ENCODE results near the gene VPS29.

Gene VPS29

GRCh38 chr12:110501752-110502738, at the start of gene VPS29, which contains the start of gene RAD9B:
VPS29 (minus strand) TSS chr12:110502111; CDS start chr12:110502051, 60 bp downstream.
RAD9B (plus strand) TSS chr12:110502331; CDS start chr12:110502338, 7 bp downstream.
- DNase-seq (ENCODE audit: low read depth), result peak; percentile 98
- no peak for TF ChIP-seq CTCF (IDR thresholded peaks at IDR 0.05; ENCODE audit: low read depth, low read length, missing control alignments)
- peak within 1 kb of the TSS; percentile 67 for H3K4me3 ChIP-seq (ENCODE audit: low read depth, low read length)

- DNase-seq (ENCODE audit: low read depth), result no peak
- H3K4me3 ChIP-seq (ENCODE audit: low read depth, low read length), result no peak overlapping the region
- TF ChIP-seq CTCF (IDR thresholded peaks at IDR 0.05; ENCODE audit: low read depth, low read length, missing control alignments), result no peak
These were observed 49.1 kb upstream of the VPS29 start for GRCh38 chr12:110550981-110551380.

- H3K4me3 ChIP-seq (ENCODE audit: low read depth, low read length), result no peak overlapping the region
- TF ChIP-seq CTCF (IDR thresholded peaks at IDR 0.05; ENCODE audit: low read depth, low read length, missing control alignments), result no peak
- no peak for DNase-seq (ENCODE audit: low read depth)
These were observed 47.8 kb upstream of the VPS29 start for GRCh38 chr12:110549716-110550115.

- DNase-seq (ENCODE audit: low read depth), result no peak
- no peak overlapping the region for H3K4me3 ChIP-seq (ENCODE audit: low read depth, low read length)
- TF ChIP-seq CTCF (IDR thresholded peaks at IDR 0.05; ENCODE audit: low read depth, low read length, missing control alignments), result no peak
These were observed 46.8 kb upstream of the VPS29 start for GRCh38 chr12:110548678-110549077.

GRCh38 chr12:110547090-110547489, 45.2 kb upstream of the VPS29 start:
- no peak for DNase-seq (ENCODE audit: low read depth)
- no peak overlapping the region for H3K4me3 ChIP-seq (ENCODE audit: low read depth, low read length)
- no peak for TF ChIP-seq CTCF (IDR thresholded peaks at IDR 0.05; ENCODE audit: low read depth, low read length, missing control alignments)

- H3K4me3 ChIP-seq (ENCODE audit: low read depth, low read length), result no peak overlapping the region
- no peak for DNase-seq (ENCODE audit: low read depth)
- TF ChIP-seq CTCF (IDR thresholded peaks at IDR 0.05; ENCODE audit: low read depth, low read length, missing control alignments), result no peak
These were observed 44.4 kb upstream of the VPS29 start for GRCh38 chr12:110546339-110546738.

All from GM12864 (cell line).